Transverse colon (tissue), 4 donors: ENCODE data around the gene TPP1. TPM values are rescaled to one million over a fixed set of nuclear protein-coding genes. Genes with fewer than 3 reads are reported as not detected.
A peak's percentile ranks its signal among the peaks of the same experiment; 100 is the strongest.

Experiments used
- DNase-seq: peaks from one replicate; pipeline ENCODE4 v3.0.0-alpha.2; 2019
- H3K27ac ChIP-seq, 4 donors: fragments of 200-600 bp; sonication (generic); 2 replicates each; pipeline ENCODE4 v1.5.1; 2016 to 2018; ENCODE audit warnings: inconsistent platforms in 4 of 4
- H3K27me3 ChIP-seq: fragments of 200-600 bp; sonication (generic); 2 replicates; pipeline ENCODE4 v1.5.1; 2017; ENCODE audit warnings: inconsistent platforms
- H3K36me3 ChIP-seq, 4 donors: fragments of 200-600 bp; sonication (generic); 2 replicates each; pipeline ENCODE4 v1.5.1; 2017 to 2019; ENCODE audit warnings: inconsistent platforms in 4 of 4
- H3K4me1 ChIP-seq, 4 donors: fragments of 200-600 bp; sonication (generic); 2 replicates each; pipeline ENCODE4 v1.5.1; 2017 to 2020; ENCODE audit warnings: inconsistent platforms in 4 of 4
- H3K4me3 ChIP-seq, 4 donors: fragments of 200-600 bp; sonication (generic); 1 replicate in 1 of 4; 2 replicates in 3 of 4; pipeline versions ENCODE4 v1.5.1 to v1.6.1; 2017 to 2019; ENCODE audit warnings: inconsistent platforms in 4 of 4
- H3K9me3 ChIP-seq, 2 donors: fragments of 200-600 bp; sonication (generic); 2 replicates each; pipeline ENCODE4 v1.5.1; 2017 to 2019; ENCODE audit warnings: inconsistent platforms in 2 of 2
- CTCF ChIP-seq, 5 experiments: fragments of 200-600 bp in 3 of 5; fragments of 450-650 bp in 2 of 5; sonication (generic) in 3 of 5; IDR thresholded peaks; 1 replicate in 2 of 5; 2 replicates in 3 of 5; pipeline ENCODE4 v1.5.1; 2016 to 2017; ENCODE audit warnings: antibody characterized with exemption in 5 of 5, inconsistent platforms in 3 of 5, mild to moderate bottlenecking in 2 of 5, moderate library complexity in 1 of 5
- EP300 ChIP-seq: sonication (generic); formaldehyde crosslinking; IDR thresholded peaks from one replicate; pipeline ENCODE4 v1.6.1; 2017; ENCODE audit warnings: antibody characterized with exemption, low read depth
- POLR2A ChIP-seq: fragments of 450-650 bp; IDR thresholded peaks from one replicate; pipeline ENCODE4 v1.6.1; 2016; ENCODE audit warnings: antibody characterized with exemption, mild to moderate bottlenecking, moderate library complexity
- POLR2AphosphoS5 ChIP-seq, 3 donors: sonication (generic); formaldehyde crosslinking; IDR thresholded peaks; one replicate each; pipeline ENCODE4 v1.6.1; 2016; ENCODE audit warnings: antibody characterized with exemption in 3 of 3
- WGBS, 2 donors: methylation state at CpG; one replicate each; pipeline ENCODE4 v1.1.5; 2018; ENCODE audit warnings: low coverage in 1 of 2; 5-methylcytosine and 5-hydroxymethylcytosine counted together
- in situ Hi-C, 4 donors: fragments of 200-750 bp; cut with MboI; loops; one replicate each; pipeline versions ENCODE4 v1.15.0 to v1.15.1; 2017; ENCODE audit warnings: low sequenced_read_pairs in 3 of 4, low pct_ligation_motif_present in 1 of 4, low pct_unique_long_range_greater_than_20kb in 1 of 4
- intact Hi-C: fragments of 100-400 bp; cut with DNase I; formaldehyde crosslinking; loops from one replicate; pipeline ENCODE4 v1.15.1; 2023; ENCODE audit warnings: low total_unique reads
- total RNA-seq, 4 donors: library from RNA; depleted of rRNA; stranded (reverse); fragments of >200 nt; gene quantifications; one replicate each; pipeline ENCODE4 v1.1.0, GENCODE V29; 2016

TPP1 gene
- total RNA-seq, 4 donors from 2014 or later: 64.0 to 114 (median 74.0) TPM

- Histone ChIP-seq H3K4me3 (no peak overlapping the region), H3K27ac (peak overlapping the region in 3 of 4 donors; percentile 36 to 76 (median 67)), H3K9me3 (no peaks in the 10 kb centered on the region), H3K27me3 (no peaks in the 10 kb centered on the region), H3K36me3 (no peaks in the 10 kb centered on the region), H3K4me1 (peaks cover 0 to 4% (median 2%) of the 10 kb centered on the region in 4 donors)
- 59 to 76% methylated on average over 2 to 3 of the region's 3 CpGs for WGBS, 2 donors
- in situ Hi-C loops (no loop called here), intact Hi-C loops (no loop called here)
- DNase-seq: no peak
- TF ChIP-seq POLR2AphosphoS5 (IDR thresholded peaks at IDR 0.05) (no peak), CTCF (IDR thresholded peaks at IDR 0.05) (no peak), EP300 (no peak)
Observed at GRCh38 chr11:6663794-6664469, 44.7 kb upstream of the TPP1 start.

- in situ Hi-C loops (no loop called here), intact Hi-C loops (no loop called here)
- peaks cover 0 to 11% (median 5%) of the 10 kb centered on the region in 4 donors for H3K4me1 ChIP-seq
- no peaks in the 10 kb centered on the region for H3K9me3 ChIP-seq
- H3K27ac ChIP-seq: no peak overlapping the region
- DNase-seq: no peak
- peaks cover 19% of the 10 kb centered on the region for H3K27me3 ChIP-seq
- WGBS, 2 donors: 85 to 86% methylated on average over 3 of the region's 3 CpGs
- no peaks in the 10 kb centered on the region for H3K36me3 ChIP-seq
- TF ChIP-seq EP300 (no peak), POLR2A (no peak), POLR2AphosphoS5 (IDR thresholded peaks at IDR 0.05) (no peak), CTCF (IDR thresholded peaks at IDR 0.05) (no peak)
- no peak overlapping the region for H3K4me3 ChIP-seq
Observed at GRCh38 chr11:6660712-6661111, 41.5 kb upstream of the TPP1 start.

- Histone ChIP-seq H3K27me3 (peaks cover 27% of the 10 kb centered on the region), H3K36me3 (no peaks in the 10 kb centered on the region), H3K27ac (no peak overlapping the region), H3K4me3 (no peak overlapping the region), H3K4me1 (peaks cover 0 to 11% (median 6%) of the 10 kb centered on the region in 4 donors), H3K9me3 (no peaks in the 10 kb centered on the region)
- no peak for DNase-seq
- TF ChIP-seq EP300 (no peak), POLR2A (no peak), POLR2AphosphoS5 (IDR thresholded peaks at IDR 0.05) (no peak), CTCF (IDR thresholded peaks at IDR 0.05) (no peak)
- in situ Hi-C loops (no loop called here), intact Hi-C loops (no loop called here)
Observed at GRCh38 chr11:6658647-6659046, 39.4 kb upstream of the TPP1 start.

- no peak for DNase-seq
- no peaks in the 10 kb centered on the region for H3K9me3 ChIP-seq
- no peak overlapping the region for H3K27ac ChIP-seq
- no peaks in the 10 kb centered on the region for H3K36me3 ChIP-seq
- H3K4me3 ChIP-seq: no peak overlapping the region
- no peak for TF ChIP-seq POLR2A
- TF ChIP-seq CTCF (IDR thresholded peaks at IDR 0.05): no peak
- no peak for TF ChIP-seq EP300
- no peak for TF ChIP-seq POLR2AphosphoS5 (IDR thresholded peaks at IDR 0.05)
- WGBS, 2 donors: 30% methylated on average over 1 of the region's 1 CpG; no CpG with 5 or more reads in 1 of the 2 donors
- H3K27me3 ChIP-seq: peaks cover 27% of the 10 kb centered on the region
- intact Hi-C loops: no loop called here
- H3K4me1 ChIP-seq: peaks cover 0 to 11% (median 5%) of the 10 kb centered on the region in 4 donors
- in situ Hi-C loops: no loop called here
Observed at GRCh38 chr11:6657346-6657745, 38.1 kb upstream of the TPP1 start.
